Adrenal gland (tissue), 5 donors: ENCODE results near the gene COPRS.

Experiments
- POLR2A ChIP-seq, 2 donors: fragments of 450-650 bp; IDR thresholded peaks; one replicate each; pipeline ENCODE4 v1.6.1; 2017; ENCODE audit warnings: antibody characterized with exemption in 2 of 2, mild to moderate bottlenecking in 2 of 2, moderate library complexity in 1 of 2
- TF ChIP-seq, protein P1 (sequence below), 6 experiments: fragments of 450-650 bp in 4 of 6; fragments of 200-600 bp in 2 of 6; sonication (generic) in 1 of 6; IDR thresholded peaks; 1 replicate in 5 of 6; 2 replicates in 1 of 6; pipeline versions ENCODE4 v1.5.1 to v1.8.0; 2016 to 2021; ENCODE audit warnings: antibody characterized with exemption in 6 of 6, mild to moderate bottlenecking in 2 of 6, moderate library complexity in 1 of 6
- donor health status: DM: no; HTN: no; CAD: no.

DNA sequence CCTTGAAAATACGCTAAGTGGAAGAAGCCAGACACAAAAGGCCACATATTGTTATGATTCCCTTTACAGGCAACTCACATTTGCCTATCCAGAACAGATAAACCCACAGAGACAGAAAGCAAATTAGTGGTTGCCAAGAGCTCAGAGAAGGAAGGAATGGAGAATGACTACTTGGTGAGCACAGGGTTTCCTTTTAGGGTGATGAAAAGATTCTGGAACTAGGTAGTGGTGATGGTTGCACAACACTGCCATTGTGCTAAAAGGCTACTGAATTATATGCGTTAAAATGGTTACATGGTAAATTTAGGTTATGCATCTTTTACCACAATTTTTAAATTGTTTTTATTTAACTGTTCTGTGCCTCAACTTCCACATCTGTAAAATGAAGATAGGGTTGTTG is 4.4 kb downstream of the COPRS start:
- TF ChIP-seq, protein P1, sequence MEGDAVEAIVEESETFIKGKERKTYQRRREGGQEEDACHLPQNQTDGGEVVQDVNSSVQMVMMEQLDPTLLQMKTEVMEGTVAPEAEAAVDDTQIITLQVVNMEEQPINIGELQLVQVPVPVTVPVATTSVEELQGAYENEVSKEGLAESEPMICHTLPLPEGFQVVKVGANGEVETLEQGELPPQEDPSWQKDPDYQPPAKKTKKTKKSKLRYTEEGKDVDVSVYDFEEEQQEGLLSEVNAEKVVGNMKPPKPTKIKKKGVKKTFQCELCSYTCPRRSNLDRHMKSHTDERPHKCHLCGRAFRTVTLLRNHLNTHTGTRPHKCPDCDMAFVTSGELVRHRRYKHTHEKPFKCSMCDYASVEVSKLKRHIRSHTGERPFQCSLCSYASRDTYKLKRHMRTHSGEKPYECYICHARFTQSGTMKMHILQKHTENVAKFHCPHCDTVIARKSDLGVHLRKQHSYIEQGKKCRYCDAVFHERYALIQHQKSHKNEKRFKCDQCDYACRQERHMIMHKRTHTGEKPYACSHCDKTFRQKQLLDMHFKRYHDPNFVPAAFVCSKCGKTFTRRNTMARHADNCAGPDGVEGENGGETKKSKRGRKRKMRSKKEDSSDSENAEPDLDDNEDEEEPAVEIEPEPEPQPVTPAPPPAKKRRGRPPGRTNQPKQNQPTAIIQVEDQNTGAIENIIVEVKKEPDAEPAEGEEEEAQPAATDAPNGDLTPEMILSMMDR (IDR thresholded peaks at IDR 0.05): no peak
- no peak for TF ChIP-seq POLR2A (IDR thresholded peaks at IDR 0.05)
